ENCODE measurements around the gene FREY1.

FREY1 gene

DNA sequence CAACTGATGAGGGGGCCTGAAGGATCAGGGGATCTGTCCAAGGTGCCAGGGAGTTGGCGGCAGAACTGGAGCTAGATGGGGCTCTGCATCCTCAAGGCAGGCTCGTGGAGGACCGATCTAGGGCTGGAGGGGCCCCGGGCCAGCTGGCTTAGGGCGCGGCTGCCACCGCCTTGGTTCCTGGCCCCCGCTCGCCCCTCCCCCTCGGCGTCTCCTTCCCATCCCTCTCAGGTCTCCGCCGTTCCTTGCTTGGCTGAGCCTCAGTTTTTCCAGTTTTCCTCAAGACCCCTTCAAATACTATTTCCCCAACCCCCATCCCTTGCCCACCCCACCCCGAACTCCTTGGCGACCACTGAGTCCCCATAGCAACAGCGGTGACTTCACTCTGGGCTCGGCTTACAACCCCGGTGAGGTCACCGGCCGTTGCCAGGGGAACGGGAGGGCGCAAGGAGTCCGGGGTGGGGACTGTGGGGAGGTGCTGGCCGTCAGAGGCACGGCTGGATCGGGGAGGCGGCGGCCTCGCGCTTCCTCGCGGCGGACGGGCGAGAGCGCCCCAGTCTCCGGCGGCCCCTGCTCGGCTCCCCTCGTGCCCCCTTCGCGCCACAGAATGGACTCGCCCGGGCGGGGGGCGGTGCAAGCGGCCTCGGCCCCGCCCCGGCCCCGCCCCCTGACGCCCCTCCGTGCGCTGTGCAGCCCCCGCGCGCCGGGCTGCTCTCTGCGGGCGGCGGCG, 7.5 kb downstream of the FREY1 start:
- TF ChIP-seq, protein P1, sequence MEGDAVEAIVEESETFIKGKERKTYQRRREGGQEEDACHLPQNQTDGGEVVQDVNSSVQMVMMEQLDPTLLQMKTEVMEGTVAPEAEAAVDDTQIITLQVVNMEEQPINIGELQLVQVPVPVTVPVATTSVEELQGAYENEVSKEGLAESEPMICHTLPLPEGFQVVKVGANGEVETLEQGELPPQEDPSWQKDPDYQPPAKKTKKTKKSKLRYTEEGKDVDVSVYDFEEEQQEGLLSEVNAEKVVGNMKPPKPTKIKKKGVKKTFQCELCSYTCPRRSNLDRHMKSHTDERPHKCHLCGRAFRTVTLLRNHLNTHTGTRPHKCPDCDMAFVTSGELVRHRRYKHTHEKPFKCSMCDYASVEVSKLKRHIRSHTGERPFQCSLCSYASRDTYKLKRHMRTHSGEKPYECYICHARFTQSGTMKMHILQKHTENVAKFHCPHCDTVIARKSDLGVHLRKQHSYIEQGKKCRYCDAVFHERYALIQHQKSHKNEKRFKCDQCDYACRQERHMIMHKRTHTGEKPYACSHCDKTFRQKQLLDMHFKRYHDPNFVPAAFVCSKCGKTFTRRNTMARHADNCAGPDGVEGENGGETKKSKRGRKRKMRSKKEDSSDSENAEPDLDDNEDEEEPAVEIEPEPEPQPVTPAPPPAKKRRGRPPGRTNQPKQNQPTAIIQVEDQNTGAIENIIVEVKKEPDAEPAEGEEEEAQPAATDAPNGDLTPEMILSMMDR (IDR thresholded peaks at IDR 0.05) = no peak
- H2AFZ ChIP-seq = peak overlapping the region; percentile 50
- no peak overlapping the region for H3K9ac ChIP-seq
- H3K4me3 ChIP-seq (ENCODE audit: low read depth, low read length) = peak overlapping the region; percentile 40
- no peaks in the 10 kb centered on the region for H3K9me3 ChIP-seq (ENCODE audit: control insufficient read depth, low read length)
- no peaks in the 10 kb centered on the region for H3K36me3 ChIP-seq (ENCODE audit: control insufficient read depth, insufficient read depth, low read length)
- peak overlapping the region; percentile 65 for H3K4me2 ChIP-seq (ENCODE audit: low read length)
- H3K79me2 ChIP-seq = peaks cover 5% of the 10 kb centered on the region
- no peaks in the 10 kb centered on the region for H3K27me3 ChIP-seq (ENCODE audit: control insufficient read depth, insufficient read depth, low read length)
- H3K27ac ChIP-seq = peak overlapping the region; percentile 42
- peaks cover 27% of the 10 kb centered on the region for H3K4me1 ChIP-seq

DNA sequence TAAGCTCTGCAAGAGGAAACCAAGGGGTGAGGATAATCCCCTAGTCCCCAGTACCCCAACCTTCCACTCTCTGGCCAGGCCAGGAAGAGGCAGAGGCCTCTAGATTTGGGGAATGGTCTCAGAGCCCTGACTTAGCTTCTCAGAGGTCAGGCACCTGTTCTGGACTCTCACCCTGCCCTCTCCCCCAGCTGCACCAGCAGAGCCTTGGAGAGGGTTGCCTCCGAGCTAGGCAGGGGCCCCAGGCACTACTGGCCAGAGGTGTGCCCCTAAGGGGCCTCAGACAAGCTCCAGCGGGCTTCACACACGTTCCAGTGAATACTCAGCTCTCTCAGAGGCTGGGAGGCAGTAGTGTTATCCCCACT, 8.0 kb downstream of the FREY1 start:
- peak overlapping the region; percentile 65 for H3K4me2 ChIP-seq (ENCODE audit: low read length)
- H3K4me1 ChIP-seq = peaks cover 27% of the 10 kb centered on the region
- no peaks in the 10 kb centered on the region for H3K9me3 ChIP-seq (ENCODE audit: control insufficient read depth, low read length)
- no peaks in the 10 kb centered on the region for H3K36me3 ChIP-seq (ENCODE audit: control insufficient read depth, insufficient read depth, low read length)
- peaks cover 5% of the 10 kb centered on the region for H3K79me2 ChIP-seq
- no peak overlapping the region for H3K9ac ChIP-seq
- H2AFZ ChIP-seq = peak overlapping the region; percentile 50
- peak overlapping the region; percentile 42 for H3K27ac ChIP-seq
- H3K4me3 ChIP-seq (ENCODE audit: low read depth, low read length) = peak overlapping the region; percentile 40
- H3K27me3 ChIP-seq (ENCODE audit: control insufficient read depth, insufficient read depth, low read length) = no peaks in the 10 kb centered on the region
- TF ChIP-seq, protein P1 (IDR thresholded peaks at IDR 0.05) = no peak

GRCh38 chr11:45897556-45897955, 9.5 kb downstream of the FREY1 start:
- peaks cover 27% of the 10 kb centered on the region for H3K4me1 ChIP-seq
- H3K36me3 ChIP-seq (ENCODE audit: control insufficient read depth, insufficient read depth, low read length) = no peaks in the 10 kb centered on the region
- no peaks in the 10 kb centered on the region for H3K9me3 ChIP-seq (ENCODE audit: control insufficient read depth, low read length)
- no peak overlapping the region for H3K4me2 ChIP-seq (ENCODE audit: low read length)
- no peak overlapping the region for H3K9ac ChIP-seq
- TF ChIP-seq, protein P1 (IDR thresholded peaks at IDR 0.05) = no peak
- H3K4me3 ChIP-seq (ENCODE audit: low read depth, low read length) = no peak overlapping the region
- H3K27ac ChIP-seq = no peak overlapping the region
- no peaks in the 10 kb centered on the region for H3K27me3 ChIP-seq (ENCODE audit: control insufficient read depth, insufficient read depth, low read length)
- peaks cover 5% of the 10 kb centered on the region for H3K79me2 ChIP-seq
- no peak overlapping the region for H2AFZ ChIP-seq

GRCh38 chr11:45896422-45896984, 10.6 kb downstream of the FREY1 start:
- H3K27ac ChIP-seq = peak overlapping the region; percentile 62
- H3K4me1 ChIP-seq = peaks cover 27% of the 10 kb centered on the region
- no peak overlapping the region for H3K4me3 ChIP-seq (ENCODE audit: low read depth, low read length)
- no peak overlapping the region for H3K9ac ChIP-seq
- H3K79me2 ChIP-seq = peaks cover 5% of the 10 kb centered on the region
- no peaks in the 10 kb centered on the region for H3K9me3 ChIP-seq (ENCODE audit: control insufficient read depth, low read length)
- H3K4me2 ChIP-seq (ENCODE audit: low read length) = no peak overlapping the region
- TF ChIP-seq, protein P1 (IDR thresholded peaks at IDR 0.05) = no peak
- no peaks in the 10 kb centered on the region for H3K27me3 ChIP-seq (ENCODE audit: control insufficient read depth, insufficient read depth, low read length)
- no peak overlapping the region for H2AFZ ChIP-seq
- H3K36me3 ChIP-seq (ENCODE audit: control insufficient read depth, insufficient read depth, low read length) = no peaks in the 10 kb centered on the region

All from parathyroid adenoma (tissue), 2 donors.